Left ventricle myocardium inferior (tissue), 1 donor: ENCODE measurements around the gene POMT1. TPM values are rescaled to one million over a fixed set of nuclear protein-coding genes. Genes with fewer than 3 reads are reported as not detected.
A peak's percentile ranks its signal among the peaks of the same experiment; 100 is the strongest.

Experiments
- DNase-seq: peaks from one replicate; pipeline ENCODE4 v3.0.0-alpha.2; 2020
- H3K27ac ChIP-seq: fragments of 200-600 bp; replicated peaks from 2 replicates; pipeline ENCODE4 v1.8.0; 2021
- H3K27me3 ChIP-seq: fragments of 200-600 bp; 2 replicates; pipeline ENCODE4 v1.8.0; 2021; ENCODE audit warnings: low read depth
- H3K36me3 ChIP-seq: fragments of 200-600 bp; 2 replicates; pipeline ENCODE4 v1.8.0; 2021
- H3K4me1 ChIP-seq: fragments of 200-600 bp; 2 replicates; pipeline ENCODE4 v1.8.0; 2021
- H3K4me3 ChIP-seq: fragments of 200-600 bp; 2 replicates; pipeline ENCODE4 v1.8.0; 2021; ENCODE audit warnings: mild to moderate bottlenecking, moderate library complexity
- H3K9me3 ChIP-seq: fragments of 200-600 bp; replicated peaks from 2 replicates; pipeline ENCODE4 v1.8.0; 2021
- intact Hi-C: fragments of 100-400 bp; cut with micrococcal nuclease; formaldehyde crosslinking; loops from one replicate; pipeline ENCODE4 v1.11.0; 2022
- total RNA-seq: library from RNA; stranded (reverse); fragmentation: NEBNext Ultra II Directional; extraction: Animal tissue kit (Norgen Biotek cat#: 25700); gene quantifications from one replicate; pipeline ENCODE4 v1.2.1, GENCODE V29; 2021
- TF ChIP-seq, protein P1 (sequence below): fragments of 200-600 bp; IDR thresholded peaks from 2 replicates; pipeline ENCODE4 v1.8.0; 2021; ENCODE audit warnings: antibody characterized with exemption, mild to moderate bottlenecking, borderline replicate concordance
- donor health status: DM: no; HTN: yes; CAD: no; lungs with severe emphysema.

The POMT1 gene
- total RNA-seq, 1 donor from 2014 or later = 19.3 TPM

GRCh38 chr9:131483319-131484050 is 19.2 kb upstream of the POMT1 start:
- peak; percentile 75 for DNase-seq
- Histone ChIP-seq H3K36me3 (peaks cover 99% of the 10 kb centered on the region), H3K27me3 (no peaks in the 10 kb centered on the region), H3K9me3 (no peaks in the 10 kb centered on the region), H3K4me3 (peak overlapping the region; percentile 59), H3K27ac (peak overlapping the region; percentile 89), H3K4me1 (peaks cover 74% of the 10 kb centered on the region)
- intact Hi-C loops = no loop called here
- TF ChIP-seq, protein P1, sequence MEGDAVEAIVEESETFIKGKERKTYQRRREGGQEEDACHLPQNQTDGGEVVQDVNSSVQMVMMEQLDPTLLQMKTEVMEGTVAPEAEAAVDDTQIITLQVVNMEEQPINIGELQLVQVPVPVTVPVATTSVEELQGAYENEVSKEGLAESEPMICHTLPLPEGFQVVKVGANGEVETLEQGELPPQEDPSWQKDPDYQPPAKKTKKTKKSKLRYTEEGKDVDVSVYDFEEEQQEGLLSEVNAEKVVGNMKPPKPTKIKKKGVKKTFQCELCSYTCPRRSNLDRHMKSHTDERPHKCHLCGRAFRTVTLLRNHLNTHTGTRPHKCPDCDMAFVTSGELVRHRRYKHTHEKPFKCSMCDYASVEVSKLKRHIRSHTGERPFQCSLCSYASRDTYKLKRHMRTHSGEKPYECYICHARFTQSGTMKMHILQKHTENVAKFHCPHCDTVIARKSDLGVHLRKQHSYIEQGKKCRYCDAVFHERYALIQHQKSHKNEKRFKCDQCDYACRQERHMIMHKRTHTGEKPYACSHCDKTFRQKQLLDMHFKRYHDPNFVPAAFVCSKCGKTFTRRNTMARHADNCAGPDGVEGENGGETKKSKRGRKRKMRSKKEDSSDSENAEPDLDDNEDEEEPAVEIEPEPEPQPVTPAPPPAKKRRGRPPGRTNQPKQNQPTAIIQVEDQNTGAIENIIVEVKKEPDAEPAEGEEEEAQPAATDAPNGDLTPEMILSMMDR = no peak

GRCh38 chr9:131484051-131484445 is 18.7 kb upstream of the POMT1 start:
- TF ChIP-seq, protein P1 = no peak
- Histone ChIP-seq H3K4me3 (peak overlapping the region; percentile 59), H3K36me3 (peaks cover 99% of the 10 kb centered on the region)

GRCh38 chr9:131484560-131485185 is 18.0 kb upstream of the POMT1 start:
- Histone ChIP-seq H3K36me3 (peaks cover 99% of the 10 kb centered on the region), H3K27ac (peak overlapping the region; percentile 89), H3K4me3 (peak overlapping the region; percentile 59), H3K4me1 (peaks cover 72% of the 10 kb centered on the region), H3K9me3 (no peaks in the 10 kb centered on the region), H3K27me3 (no peaks in the 10 kb centered on the region)
- TF ChIP-seq, protein P1 = no peak
- intact Hi-C loops = no loop called here
- DNase-seq = no peak

More at GRCh38 chr9:131484051-131484445, 18.7 kb upstream of the POMT1 start:
- H3K27ac ChIP-seq = peak overlapping the region; percentile 89
- H3K27me3 ChIP-seq = no peaks in the 10 kb centered on the region
- no peaks in the 10 kb centered on the region for H3K9me3 ChIP-seq
- peaks cover 72% of the 10 kb centered on the region for H3K4me1 ChIP-seq
- DNase-seq = no peak
- intact Hi-C loops = no loop called here

DNA sequence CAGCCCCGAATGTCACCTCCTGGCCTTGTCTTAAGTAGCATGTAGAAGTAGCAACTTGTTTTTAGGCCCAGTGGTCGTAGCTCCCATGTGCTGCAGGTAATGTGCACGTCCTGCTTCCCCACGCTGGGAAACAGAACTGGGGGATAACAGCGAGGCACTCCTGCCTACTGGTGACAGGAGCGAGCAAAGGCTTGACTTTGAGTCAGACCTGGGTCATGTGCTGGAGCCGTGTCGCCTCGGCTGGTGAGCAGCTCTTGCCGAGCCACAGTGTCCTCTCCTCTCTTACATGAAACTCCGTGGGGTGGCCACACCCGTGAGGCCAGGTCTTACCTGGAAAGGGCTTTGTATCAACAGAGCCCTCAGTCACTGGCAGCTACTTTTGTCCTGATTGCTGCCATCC is 17.5 kb upstream of the POMT1 start:
- Histone ChIP-seq H3K4me1 (peaks cover 72% of the 10 kb centered on the region), H3K4me3 (peak overlapping the region; percentile 59), H3K36me3 (peaks cover 99% of the 10 kb centered on the region), H3K27ac (peak overlapping the region; percentile 89), H3K27me3 (no peaks in the 10 kb centered on the region), H3K9me3 (no peaks in the 10 kb centered on the region)
- intact Hi-C loops = no loop called here
- TF ChIP-seq, protein P1 = no peak
- DNase-seq = no peak

DNA sequence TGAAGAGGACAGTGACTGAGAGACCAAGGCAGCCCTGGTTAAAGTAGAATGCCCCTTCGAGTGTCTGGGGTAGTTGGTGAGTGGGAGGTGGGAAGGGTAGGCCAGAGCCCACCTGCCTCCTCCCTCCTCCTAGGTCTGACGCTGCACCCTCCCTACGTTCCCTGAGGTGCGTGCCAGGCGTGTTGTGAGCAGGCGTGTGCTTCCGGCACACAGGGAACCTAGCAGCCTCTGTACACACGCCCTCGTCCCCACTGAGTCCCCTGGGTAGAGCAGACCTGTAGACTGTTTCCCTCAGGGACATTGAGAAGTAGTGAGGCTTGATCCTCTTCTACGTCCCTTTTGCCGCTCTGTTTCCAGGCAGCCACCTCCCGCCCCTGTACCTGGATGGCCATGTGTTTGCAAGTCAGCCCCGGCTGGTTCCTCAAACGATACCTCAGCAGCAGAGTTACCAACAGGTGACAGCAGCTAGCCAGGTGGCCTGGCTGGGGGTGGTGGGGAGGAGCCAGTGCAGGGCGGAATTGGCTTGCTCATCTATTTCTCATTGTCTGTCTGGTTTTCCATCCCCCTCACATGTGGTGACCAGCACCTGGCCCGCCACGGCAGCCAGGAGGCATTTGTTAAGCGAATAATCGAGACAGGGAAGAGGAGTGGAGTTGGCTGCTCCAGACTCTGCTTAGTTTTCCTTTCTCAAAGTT is 16.8 kb upstream of the POMT1 start:
- DNase-seq = no peak
- Histone ChIP-seq H3K4me1 (peaks cover 66% of the 10 kb centered on the region), H3K27me3 (no peaks in the 10 kb centered on the region), H3K9me3 (no peaks in the 10 kb centered on the region), H3K4me3 (peak overlapping the region; percentile 59), H3K27ac (peak overlapping the region; percentile 89), H3K36me3 (peaks cover 100% of the 10 kb centered on the region)
- intact Hi-C loops = no loop called here
- TF ChIP-seq, protein P1 = no peak
